HG03039 (cell line): ENCODE data around the gene RNF223.
"Not testable (repeated sequence)": the region's sequence is repeated elsewhere in the genome, so short reads cannot be mapped to it uniquely, and the experiment has no call there.

ENCODE experiments used
- ATAC-seq: cut with Tn5 transposase; IDR thresholded peaks from one replicate; pipeline ENCODE4 v1.9.1; 2021; ENCODE audit warnings: mild to moderate bottlenecking, moderate library complexity; ENCODE audit not compliant: unreplicated experiment

RNF223 gene

GRCh38 chr1:1031659-1032235 is 42.4 kb downstream of the RNF223 start:
- ATAC-seq, result no peak

- ATAC-seq, result not testable (repeated sequence)
These were observed 43.0 kb downstream of the RNF223 start for GRCh38 chr1:1030867-1031658.

- no peak for ATAC-seq
These were observed 46.3 kb downstream of the RNF223 start for GRCh38 chr1:1027791-1028190.

GRCh38 chr1:1026599-1027413 is 47.3 kb downstream of the RNF223 start:
- no peak for ATAC-seq

- ATAC-seq, result no peak
These were observed 48.4 kb downstream of the RNF223 start for GRCh38 chr1:1025730-1026129.

- no peak for ATAC-seq
These were observed 49.1 kb downstream of the RNF223 start for GRCh38 chr1:1024771-1025699.

- ATAC-seq, result no peak
These were observed 49.8 kb downstream of the RNF223 start for GRCh38 chr1:1024149-1024770.

GRCh38 chr1:1023700-1024099 is 50.4 kb downstream of the RNF223 start:
- ATAC-seq, result no peak

GRCh38 chr1:1022302-1023009 is 51.6 kb downstream of the RNF223 start:
- no peak for ATAC-seq

- ATAC-seq, result no peak
These were observed 52.2 kb downstream of the RNF223 start for GRCh38 chr1:1021920-1022259.

- ATAC-seq, result no peak
These were observed 52.8 kb downstream of the RNF223 start for GRCh38 chr1:1021010-1021919.
